RWPE2 (cell line): ENCODE measurements around the gene RMND5A.
A peak's percentile ranks its signal among the peaks of the same experiment; 100 is the strongest.

Source experiments
- ATAC-seq: fragments of 200-7000 bp; cut with Tn5 transposase; 3 replicates; pipeline ENCODE4 v1.9.1; 2021; ENCODE audit warnings: low read depth
- DNase-seq: peaks from one replicate; pipeline ENCODE4 v3.0.0-alpha.2; 2020; ENCODE audit warnings: low spot score
- H3K27ac ChIP-seq: fragments of 450-650 bp; 2 replicates; pipeline ENCODE4 v1.5.1; 2017; ENCODE audit warnings: mild to moderate bottlenecking; ENCODE audit not compliant: poor library complexity, severe bottlenecking
- H3K27me3 ChIP-seq: fragments of 250-450 bp; sonication (Bioruptor Pico); 2 replicates; pipeline ENCODE4 v1.5.1; 2021; ENCODE audit warnings: mild to moderate bottlenecking, moderate library complexity; ENCODE audit not compliant: insufficient read depth, poor library complexity, severe bottlenecking
- H3K36me3 ChIP-seq: fragments of 250-450 bp; sonication (Bioruptor Pico); 2 replicates; pipeline ENCODE4 v1.5.1; 2020; ENCODE audit warnings: low read depth, mild to moderate bottlenecking, moderate library complexity
- H3K4me1 ChIP-seq: fragments of 250-450 bp; sonication (Bioruptor Pico); 2 replicates; pipeline ENCODE4 v1.5.1; 2021; ENCODE audit warnings: mild to moderate bottlenecking, moderate library complexity; ENCODE audit not compliant: insufficient read depth, poor library complexity, severe bottlenecking
- H3K4me3 ChIP-seq: fragments of 250-450 bp; sonication (Bioruptor Pico); 2 replicates; pipeline ENCODE4 v1.5.1; 2021; ENCODE audit warnings: mild to moderate bottlenecking, moderate library complexity; ENCODE audit not compliant: severe bottlenecking
- H3K9me3 ChIP-seq: fragments of 250-450 bp; sonication (Bioruptor Pico); 2 replicates; pipeline ENCODE4 v1.5.1; 2021; ENCODE audit warnings: mild to moderate bottlenecking, moderate library complexity; ENCODE audit not compliant: severe bottlenecking
- CTCF ChIP-seq: fragments of 450-650 bp; IDR thresholded peaks from one replicate; pipeline ENCODE4 v1.5.1; 2017; ENCODE audit warnings: mild to moderate bottlenecking, moderate library complexity; ENCODE audit not compliant: poor library complexity, severe bottlenecking

The RMND5A gene

DNA sequence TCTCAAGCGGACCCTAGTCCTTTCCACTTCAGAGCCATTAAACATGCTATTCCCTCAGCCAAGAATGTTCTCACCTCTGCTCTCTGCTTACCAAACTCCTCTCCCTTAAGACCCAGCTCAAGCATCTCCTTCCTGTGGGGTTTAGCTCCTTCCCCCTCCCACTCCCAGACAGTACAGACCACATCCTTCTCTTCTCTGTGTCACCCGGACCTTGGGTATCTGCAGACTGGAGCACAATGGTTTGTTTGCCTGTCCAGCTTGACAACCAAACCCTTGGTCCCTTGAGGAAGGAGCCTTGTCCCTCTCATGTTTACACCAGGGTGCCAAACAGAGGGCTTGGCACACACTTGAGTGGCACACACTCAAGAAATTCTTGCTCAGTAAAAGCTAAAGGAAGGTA is 74.8 kb downstream of the RMND5A start:
- DNase-seq = no peak
- H3K4me3 ChIP-seq = no peak overlapping the region

DNA sequence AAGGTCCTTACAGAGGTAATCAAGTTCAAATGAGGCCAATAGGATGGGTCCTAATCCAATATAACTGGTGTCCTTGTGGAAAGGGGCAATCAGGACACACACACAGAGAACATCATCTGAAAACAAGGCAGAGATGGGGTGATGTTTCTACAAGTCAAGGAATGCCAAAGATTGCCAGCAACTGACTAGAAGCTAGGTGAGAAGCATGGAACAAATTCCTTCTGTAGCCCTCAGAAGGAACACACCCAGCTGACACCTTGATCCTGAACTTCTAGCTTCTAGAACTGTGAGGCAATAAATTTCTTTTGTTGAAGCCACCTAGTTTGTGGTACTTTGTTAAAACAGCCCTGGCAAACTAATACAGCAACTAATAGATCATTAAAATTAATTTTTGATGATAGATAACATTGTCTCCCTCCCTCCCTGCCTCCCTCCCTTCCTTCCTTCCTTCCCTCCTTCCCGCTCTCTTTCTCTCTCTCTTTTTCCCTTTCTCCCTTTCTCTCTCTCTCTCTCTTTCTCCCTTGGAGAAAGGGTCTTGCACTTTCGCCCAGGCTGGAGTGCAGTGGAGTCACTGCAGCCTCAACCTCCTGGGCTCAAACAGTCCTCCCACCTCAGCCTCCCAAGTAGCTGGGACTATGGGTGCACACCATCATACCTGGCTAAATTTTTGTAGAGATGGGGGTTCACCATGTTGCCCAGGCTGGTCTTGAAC is 80.9 kb downstream of the RMND5A start:
- no peaks in the 10 kb centered on the region for H3K27me3 ChIP-seq
- no peak overlapping the region for H3K27ac ChIP-seq
- ATAC-seq (no peak), DNase-seq (no peak)
- no peak overlapping the region for H3K4me3 ChIP-seq
- no peaks in the 10 kb centered on the region for H3K4me1 ChIP-seq
- no peak for TF ChIP-seq CTCF
- no peaks in the 10 kb centered on the region for H3K36me3 ChIP-seq
- no peaks in the 10 kb centered on the region for H3K9me3 ChIP-seq

More for the DNA sequence above, 74.8 kb downstream of the RMND5A start:
- Histone ChIP-seq H3K27me3 (peaks cover 24% of the 10 kb centered on the region), H3K27ac (no peak overlapping the region), H3K4me1 (no peaks in the 10 kb centered on the region), H3K9me3 (no peaks in the 10 kb centered on the region), H3K36me3 (no peaks in the 10 kb centered on the region)
- no peak for TF ChIP-seq CTCF
- no peak for ATAC-seq

- Histone ChIP-seq H3K4me1 (no peaks in the 10 kb centered on the region), H3K9me3 (no peaks in the 10 kb centered on the region), H3K4me3 (no peak overlapping the region), H3K27ac (no peak overlapping the region), H3K36me3 (no peaks in the 10 kb centered on the region), H3K27me3 (no peaks in the 10 kb centered on the region)
- TF ChIP-seq CTCF = no peak
- no peak for DNase-seq
- ATAC-seq = no peak
These were observed 86.2 kb downstream of the RMND5A start for GRCh38 chr2:86806059-86806857.

- Histone ChIP-seq H3K9me3 (no peaks in the 10 kb centered on the region), H3K27ac (no peak overlapping the region), H3K27me3 (no peaks in the 10 kb centered on the region), H3K36me3 (no peaks in the 10 kb centered on the region), H3K4me3 (peak overlapping the region; percentile 40), H3K4me1 (no peaks in the 10 kb centered on the region)
- TF ChIP-seq CTCF = no peak
- DNase-seq = no peak
- no peak for ATAC-seq
These were observed 87.0 kb downstream of the RMND5A start for GRCh38 chr2:86807133-86807467.
